Eye (tissue), 1 donor: ENCODE measurements around the gene NEMF.

ENCODE experiments used
- DNase-seq: peaks from one replicate; pipeline ENCODE4 v3.0.0-alpha.2; 2015

NEMF gene

DNA sequence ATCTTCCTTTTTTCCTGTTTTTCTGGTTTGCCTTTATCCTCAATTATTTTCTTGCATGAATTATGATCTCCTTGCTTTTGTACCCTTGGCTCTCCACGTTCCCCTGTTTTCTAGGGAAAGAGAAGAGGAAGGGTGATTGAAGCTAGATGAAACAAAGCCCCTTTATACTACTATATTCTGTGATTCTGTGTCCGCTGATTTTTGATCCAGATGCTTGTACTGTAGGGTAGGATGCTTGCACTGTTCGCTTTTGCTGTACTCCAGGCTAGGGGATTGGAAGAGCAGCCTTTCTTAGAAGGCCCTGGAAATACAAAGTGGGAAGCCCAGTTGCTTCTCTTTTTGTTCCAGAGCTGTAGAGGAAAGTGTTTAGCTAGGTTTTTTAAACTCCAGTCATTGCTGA is 119.7 kb downstream of the NEMF start:
- no peak for DNase-seq
